Measurements from ENCODE around the gene F7.

F7 gene

GRCh38 chr13:113167155-113167554, 61.6 kb downstream of the F7 start:
- no peak for FAIRE-seq
- no peak for TF ChIP-seq TAF1 (IDR thresholded peaks at IDR 0.05; ENCODE audit: borderline replicate concordance, low read depth, low read length)
- TF ChIP-seq POLR2A (IDR thresholded peaks at IDR 0.05; ENCODE audit: low read depth, low read length) = no peak
- no peak for TF ChIP-seq POLR2AphosphoS5 (IDR thresholded peaks at IDR 0.05; ENCODE audit: low read depth, low read length)

GRCh38 chr13:113167575-113167974, 62.0 kb downstream of the F7 start:
- TF ChIP-seq TAF1 (IDR thresholded peaks at IDR 0.05; ENCODE audit: borderline replicate concordance, low read depth, low read length) (no peak), POLR2A (IDR thresholded peaks at IDR 0.05; ENCODE audit: low read depth, low read length) (no peak), POLR2AphosphoS5 (IDR thresholded peaks at IDR 0.05; ENCODE audit: low read depth, low read length) (no peak)
- DNase-seq (ENCODE audit: insufficient read length) (no peak), FAIRE-seq (no peak)

More at GRCh38 chr13:113167155-113167554, 61.6 kb downstream of the F7 start:
- DNase-seq (ENCODE audit: insufficient read length) = no peak

DNA sequence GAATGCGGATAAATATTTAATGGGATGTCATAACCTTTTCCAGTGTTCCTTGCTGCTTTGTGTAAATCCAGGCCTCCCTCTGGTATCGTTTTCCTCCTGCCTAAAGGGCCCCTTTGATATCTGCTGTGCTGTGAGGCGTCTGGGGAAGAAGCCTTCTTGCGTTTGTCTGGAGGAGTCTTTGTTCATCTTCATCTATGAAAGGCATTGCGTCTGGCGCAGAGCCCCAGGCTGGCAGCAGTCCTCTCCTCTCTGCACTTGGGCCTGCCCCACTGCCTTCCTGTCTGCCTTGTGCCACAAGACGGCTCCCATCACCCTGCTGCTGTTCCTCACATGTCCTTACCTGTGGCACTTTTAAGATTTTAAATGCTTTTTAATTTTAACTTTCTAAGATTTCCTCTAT, 62.6 kb downstream of the F7 start:
- DNase-seq (ENCODE audit: insufficient read length) = no peak
- TF ChIP-seq TAF1 (IDR thresholded peaks at IDR 0.05; ENCODE audit: borderline replicate concordance, low read depth, low read length) (no peak), POLR2A (IDR thresholded peaks at IDR 0.05; ENCODE audit: low read depth, low read length) (no peak), POLR2AphosphoS5 (IDR thresholded peaks at IDR 0.05; ENCODE audit: low read depth, low read length) (no peak)
- FAIRE-seq = no peak

DNA sequence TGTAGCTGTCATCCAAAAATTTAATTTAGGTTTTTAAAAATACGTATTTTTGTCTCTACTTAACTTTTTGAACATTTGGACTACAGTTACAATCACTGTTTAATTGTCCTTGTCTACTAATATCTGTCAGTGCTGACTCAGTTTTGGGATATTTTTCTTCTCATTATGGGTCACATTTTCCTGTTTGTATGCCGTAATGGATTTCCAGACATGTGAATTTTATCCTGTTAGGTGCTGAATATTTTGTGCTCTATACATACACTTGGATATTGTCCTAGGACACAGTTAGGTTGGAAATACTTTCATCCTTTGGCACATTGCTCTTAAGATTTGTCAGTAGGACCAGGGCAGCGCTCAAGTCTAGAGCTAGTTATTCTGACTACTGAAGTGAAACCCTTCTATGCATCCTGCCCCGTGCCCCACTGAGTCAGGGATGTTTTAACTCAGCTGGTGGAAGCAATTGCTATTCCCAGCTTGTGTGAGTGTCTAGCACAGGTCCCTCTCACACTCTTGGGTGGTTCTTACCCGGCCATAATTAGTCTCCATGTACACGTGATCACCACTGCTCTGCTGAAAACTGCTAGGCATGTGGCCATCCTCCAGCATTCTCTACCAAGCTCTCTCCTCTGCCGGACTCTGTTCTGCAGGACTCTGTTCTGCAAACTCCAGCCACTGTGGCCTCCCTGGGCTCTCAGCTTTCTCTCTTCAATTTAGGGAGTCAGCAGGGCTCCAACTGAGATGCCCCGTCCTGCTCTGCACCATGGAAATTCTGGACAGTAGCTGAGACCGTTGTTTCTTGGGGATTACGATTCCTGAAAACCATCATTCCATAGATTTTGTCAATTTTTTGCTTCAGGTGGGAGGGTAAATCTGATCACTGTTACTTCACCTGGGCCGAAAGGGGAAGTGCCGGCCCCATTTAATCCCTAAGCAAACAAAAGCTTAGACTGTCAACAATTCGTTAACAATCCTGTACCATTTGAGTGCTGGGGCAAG, 64.0 kb downstream of the F7 start:
- DNase-seq (ENCODE audit: insufficient read length) (no peak), FAIRE-seq (no peak)
- TF ChIP-seq POLR2AphosphoS5 (IDR thresholded peaks at IDR 0.05; ENCODE audit: low read depth, low read length) = no peak
- TF ChIP-seq POLR2A (IDR thresholded peaks at IDR 0.05; ENCODE audit: low read depth, low read length) = no peak
- no peak for TF ChIP-seq TAF1 (IDR thresholded peaks at IDR 0.05; ENCODE audit: borderline replicate concordance, low read depth, low read length)
